HUDEP-2 (cell line): ENCODE results near the gene ODC1.
A peak's percentile ranks its signal among the peaks of the same experiment; 100 is the strongest.
"Not testable (repeated sequence)": the region's sequence is repeated elsewhere in the genome, so short reads cannot be mapped to it uniquely, and the experiment has no call there.

Source experiments
- DNase-seq, 76 experiments: peaks; one replicate each; lab custom pipeline; 2025; ENCODE audit not compliant: unreplicated experiment in 76 of 76; lab: John Stamatoyannopoulos, UW

The ODC1 gene

DNA sequence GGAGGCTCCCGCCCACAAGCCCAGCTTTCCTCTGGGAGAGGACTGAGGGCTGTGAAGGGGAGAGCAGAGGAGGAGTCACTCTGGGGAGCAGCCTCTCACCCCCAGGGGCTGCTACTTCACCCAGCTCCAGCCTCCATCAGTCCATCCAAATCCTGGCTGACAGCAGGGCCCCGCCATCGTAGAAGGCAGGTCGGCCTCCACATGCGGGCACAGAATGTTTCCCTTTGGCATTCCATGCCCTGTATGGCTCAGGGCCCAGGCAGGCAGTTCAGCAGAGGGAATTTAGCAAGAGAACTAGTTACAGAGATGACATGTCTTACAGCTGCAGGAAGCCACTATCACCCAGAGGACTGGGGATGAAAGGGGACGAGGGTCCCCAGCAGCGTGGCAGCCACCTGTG, 6.4 kb upstream of the ODC1 start:
- no peak for DNase-seq

DNA sequence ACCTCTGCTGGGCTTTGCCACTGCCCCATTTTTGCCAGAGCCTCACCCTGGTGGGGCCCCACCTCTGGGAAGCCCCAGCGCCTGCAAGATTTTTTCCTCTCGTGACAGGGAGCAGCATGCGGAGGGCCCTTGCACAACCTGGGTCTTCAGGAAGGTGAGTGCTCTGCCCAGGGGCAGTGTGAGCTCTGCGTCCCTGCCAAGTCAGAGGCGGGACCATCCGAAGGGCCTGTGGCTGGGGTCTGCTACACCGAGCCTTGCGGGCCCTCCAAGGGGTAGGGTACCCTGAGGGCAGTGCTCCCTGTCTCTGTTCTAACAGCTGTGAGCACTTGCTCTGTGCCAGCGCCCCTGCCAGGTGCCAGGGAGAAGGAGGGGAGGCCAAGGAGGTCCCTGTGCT, 5.8 kb upstream of the ODC1 start:
- no peak for DNase-seq

DNA sequence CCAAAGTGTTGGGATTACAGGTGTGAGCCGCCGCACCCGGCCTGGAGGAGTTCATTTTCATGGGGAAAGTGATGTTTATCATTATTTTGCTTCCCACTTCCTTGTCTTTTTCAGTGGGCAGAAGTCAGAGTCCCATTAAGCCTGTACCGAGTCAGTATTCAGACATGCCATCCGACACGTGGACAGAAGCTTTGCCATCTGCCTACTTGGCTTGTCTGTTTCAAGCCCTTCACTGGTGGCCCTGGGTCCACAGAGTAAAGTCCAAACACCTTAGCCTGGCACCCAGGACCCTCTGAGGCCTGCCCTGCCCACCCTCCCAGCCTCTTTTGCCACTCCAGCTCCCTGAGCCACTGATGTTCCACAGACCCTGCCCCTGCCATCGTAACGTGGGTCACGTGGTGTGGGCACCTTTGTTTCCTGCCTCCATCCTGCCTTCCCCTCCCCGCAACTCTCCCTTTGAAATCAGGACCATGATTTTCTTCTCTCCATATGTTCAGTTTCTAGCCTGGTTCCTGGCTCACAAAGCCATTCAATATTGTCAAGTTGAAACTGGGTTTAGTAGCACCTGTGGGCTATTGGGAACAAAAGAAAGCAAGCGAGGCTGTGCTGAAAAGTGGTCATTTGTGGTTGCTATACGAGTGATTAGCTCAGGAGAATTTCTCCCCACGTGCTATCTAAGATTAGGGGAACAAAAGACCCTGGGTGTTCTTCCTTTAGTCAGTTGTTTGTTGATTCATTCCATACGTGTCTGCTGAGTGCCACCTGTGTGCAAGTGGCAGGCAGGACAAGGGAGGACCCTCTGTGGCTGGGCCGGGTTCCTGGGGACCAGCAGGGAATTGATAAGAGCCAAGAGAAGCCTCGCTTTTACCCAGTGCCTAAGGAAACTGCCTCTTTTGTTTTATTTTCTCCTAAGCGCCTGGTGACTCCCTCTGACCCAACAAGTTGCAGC, 5.1 kb upstream of the ODC1 start:
- DNase-seq = peak in 1 of 76 experiments; percentile 11

DNA sequence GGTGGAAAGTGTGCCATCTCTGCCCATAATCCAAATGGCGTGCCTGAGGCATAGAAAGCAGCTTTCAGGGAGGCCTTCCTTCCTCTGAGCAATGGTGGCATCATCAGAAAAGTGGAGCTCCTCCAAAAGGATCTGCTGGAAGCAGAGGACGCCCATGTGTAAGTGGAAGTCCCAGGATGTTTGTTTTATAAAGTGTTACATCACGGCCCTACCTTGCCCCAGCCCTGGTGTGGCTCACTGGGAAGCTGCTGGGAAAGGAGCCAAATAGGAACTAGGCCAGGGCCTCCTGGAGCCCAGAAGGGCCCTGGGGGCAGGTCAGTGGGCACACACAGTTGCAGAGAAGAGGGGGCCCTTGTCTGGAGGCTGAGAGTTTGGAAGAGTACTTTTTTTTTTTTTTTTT, 4.2 kb upstream of the ODC1 start:
- peak in 3 of 76 experiments; percentile 4 to 18 (median 17) for DNase-seq

DNA sequence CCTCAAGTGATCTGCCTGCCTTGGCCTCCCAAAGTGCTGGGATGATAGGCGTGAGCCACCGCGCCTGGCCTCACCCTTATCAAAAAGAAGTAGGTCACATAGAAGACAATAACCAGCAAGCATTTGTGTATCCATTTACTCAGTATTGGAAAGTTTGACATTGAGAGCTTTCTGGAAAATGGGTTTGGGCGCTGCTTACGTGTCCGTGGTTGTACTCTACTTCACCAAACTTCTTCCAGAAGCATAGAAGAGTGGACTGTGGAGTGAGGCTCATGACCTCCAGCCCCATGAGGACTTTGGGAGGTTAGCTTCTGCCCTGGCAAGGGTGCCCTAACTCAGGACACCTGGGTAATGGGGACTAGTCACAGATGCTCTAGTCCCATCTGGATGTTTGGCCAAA, 3.7 kb upstream of the ODC1 start:
- DNase-seq = no peak

DNA sequence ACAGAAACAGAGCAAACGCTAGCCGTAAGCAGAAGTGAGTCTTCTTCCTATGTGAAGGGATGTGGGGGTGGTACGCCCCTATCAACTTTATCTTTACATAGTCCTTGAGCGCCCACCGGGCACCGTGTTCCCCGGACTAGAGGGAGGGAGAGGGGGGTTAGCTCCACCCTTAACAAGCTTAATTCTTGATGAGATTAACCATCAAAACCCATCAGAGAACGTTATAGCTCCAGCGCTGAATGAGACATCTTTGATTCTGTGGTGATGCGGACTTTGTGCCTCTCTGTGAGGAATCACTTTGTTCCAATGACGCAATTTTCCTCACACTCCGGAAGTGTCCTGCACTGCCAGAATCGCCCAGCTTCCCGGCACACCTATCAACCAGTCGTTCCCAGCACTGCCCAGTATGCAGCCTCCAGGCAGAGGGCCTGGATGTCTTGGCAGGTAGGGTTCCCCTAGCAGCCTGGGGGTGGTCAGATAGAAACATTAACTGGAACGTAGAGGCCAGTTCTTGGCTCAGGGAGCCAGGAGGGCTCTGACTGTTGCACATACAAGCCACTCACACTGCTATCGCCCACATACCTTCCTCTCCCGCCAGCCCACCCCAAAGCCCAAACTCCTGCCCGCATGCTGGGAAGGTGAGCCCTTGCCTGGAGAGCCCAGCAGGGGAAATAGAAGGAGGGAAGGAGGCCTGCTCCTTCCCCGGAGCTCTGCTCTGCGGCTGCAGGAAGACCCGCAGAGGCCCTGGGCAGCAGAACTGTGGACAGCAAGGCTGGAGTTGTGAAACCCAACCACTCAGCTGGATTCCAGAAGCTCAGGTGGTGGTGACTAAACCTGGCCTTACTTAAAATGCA, 1.9 kb upstream of the ODC1 start:
- no peak for DNase-seq

DNA sequence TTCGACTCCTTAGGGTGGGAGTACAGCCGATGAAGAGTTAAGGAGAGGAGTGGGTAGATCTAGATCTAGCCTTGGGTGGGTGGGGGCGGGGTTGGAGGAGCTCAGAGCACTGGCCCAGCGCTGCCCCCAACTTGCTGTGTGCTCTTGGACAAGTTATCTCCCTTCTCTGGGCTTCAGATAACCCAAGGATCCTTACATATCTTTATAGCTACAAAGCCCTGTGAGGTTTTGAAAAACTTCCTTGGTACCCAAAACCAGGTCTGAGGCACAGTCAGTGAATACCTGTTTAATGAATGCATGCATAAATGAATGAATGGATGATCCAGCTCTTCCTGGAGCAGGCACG, 1.3 kb upstream of the ODC1 start:
- peak in 17 of 76 experiments; percentile 12 to 52 (median 28) for DNase-seq

DNA sequence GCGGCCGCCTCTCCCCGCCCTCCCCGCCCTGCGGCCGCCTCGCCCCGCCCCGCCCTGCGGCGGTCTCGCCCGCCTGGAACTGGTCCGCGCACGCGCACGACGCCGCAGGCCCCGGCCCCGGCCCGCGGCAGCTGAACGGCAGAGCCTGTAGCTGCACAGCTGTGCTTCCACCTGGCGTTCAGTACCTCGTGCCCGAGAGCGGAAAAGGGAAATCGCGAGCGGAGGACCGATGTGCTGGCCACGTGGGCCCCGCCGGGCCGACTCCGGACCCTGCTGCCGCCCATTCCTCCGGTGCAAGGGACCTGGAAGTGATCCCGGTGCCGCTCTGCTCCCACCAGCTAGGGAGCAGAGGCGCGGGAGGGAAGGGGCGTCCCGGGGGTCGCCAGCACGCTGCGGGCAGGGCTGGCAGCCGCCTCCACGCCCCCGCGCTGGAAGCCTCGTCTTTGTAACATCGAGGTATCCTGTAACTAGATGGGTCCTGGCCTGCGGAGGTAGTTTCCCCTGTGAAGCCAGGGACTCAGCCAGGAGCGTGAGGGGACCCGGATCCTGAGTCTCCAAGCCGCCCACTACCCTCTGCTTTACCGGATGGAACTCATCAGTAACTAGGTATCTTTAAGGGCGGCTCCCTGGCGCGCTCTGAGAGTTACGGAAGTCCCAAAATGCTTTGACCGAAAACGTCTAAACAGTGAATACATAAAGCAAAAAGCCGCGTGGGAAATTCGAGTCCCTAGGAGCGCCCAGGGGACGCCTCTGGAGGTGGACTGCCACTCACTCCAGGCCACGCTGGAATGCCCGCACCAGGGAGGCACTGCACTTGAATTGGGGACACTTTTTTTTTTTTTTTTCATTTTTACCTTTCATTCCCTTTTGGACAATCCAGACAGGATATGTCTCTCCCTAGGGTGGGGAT, 704 bp upstream of the ODC1 start:
- peak in 72 of 76 experiments; percentile 55 to 99 (median 95) for DNase-seq

DNA sequence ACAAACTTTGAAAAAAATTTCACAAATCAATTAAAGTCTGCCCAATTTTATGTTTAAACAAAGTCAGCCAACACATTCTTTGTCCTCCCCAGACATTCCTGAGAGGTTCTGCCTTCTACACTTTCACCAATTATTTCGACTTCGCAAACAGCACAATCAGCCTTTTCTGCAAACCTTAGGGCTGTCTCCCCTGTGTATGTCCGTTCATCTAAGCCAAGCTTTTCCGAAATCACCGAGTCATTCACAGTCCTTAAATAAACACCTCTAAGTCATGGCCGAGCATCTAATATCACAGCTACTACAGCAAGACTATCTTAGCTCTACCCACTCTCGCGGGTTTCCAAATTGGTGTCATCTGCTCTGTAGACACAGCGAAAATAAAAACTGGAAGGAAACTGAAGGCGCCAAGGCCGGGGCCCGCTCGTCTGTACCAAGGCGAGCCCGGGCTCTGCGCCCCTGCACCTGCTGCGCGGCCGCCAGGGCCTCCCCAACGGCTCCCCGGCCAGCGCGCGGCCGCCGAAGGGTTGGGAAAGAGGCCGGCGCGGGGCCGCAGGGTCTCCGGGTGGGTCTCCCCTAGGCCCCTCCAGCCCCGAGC, 730 bp downstream of the ODC1 start:
- DNase-seq = peak in 10 of 76 experiments; percentile 12 to 60 (median 36)

DNA sequence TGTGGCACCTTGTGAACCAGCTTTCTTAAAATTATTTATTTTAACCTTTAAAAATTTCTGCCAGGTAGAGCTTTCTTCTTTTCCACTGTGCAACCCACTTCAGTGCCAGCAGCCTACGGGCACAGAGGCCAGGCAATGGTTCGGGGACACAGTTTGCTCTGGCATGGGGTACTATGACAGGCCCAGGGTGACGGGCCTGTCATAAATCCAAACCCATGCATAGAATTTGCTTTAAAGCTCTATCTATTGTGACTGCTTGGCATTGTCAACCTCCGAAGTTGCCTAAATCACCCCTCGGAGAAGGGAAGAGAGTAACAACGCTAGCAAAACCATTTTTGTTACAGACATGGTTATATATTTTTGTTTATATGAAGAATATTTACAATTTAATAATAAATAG, 1.5 kb downstream of the ODC1 start:
- DNase-seq = no peak

DNA sequence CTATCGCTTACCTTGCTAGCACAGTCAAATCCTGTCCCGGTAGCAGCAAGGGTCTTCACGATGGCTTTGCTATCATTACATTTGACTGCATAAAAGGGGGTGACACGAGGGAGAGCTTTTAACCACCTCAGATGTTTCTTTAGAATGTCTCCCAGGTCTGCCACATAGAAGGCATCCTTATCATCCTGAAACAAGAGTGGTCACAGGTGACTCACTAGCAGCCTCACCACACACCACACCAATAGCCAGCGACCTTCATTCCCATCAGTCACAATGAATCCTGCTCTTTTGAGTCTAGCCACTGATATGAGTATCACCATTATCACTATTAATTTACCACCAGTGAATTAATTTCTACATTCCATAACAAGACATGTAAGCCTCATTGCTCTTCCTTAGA, 3.7 kb downstream of the ODC1 start:
- DNase-seq = no peak

DNA sequence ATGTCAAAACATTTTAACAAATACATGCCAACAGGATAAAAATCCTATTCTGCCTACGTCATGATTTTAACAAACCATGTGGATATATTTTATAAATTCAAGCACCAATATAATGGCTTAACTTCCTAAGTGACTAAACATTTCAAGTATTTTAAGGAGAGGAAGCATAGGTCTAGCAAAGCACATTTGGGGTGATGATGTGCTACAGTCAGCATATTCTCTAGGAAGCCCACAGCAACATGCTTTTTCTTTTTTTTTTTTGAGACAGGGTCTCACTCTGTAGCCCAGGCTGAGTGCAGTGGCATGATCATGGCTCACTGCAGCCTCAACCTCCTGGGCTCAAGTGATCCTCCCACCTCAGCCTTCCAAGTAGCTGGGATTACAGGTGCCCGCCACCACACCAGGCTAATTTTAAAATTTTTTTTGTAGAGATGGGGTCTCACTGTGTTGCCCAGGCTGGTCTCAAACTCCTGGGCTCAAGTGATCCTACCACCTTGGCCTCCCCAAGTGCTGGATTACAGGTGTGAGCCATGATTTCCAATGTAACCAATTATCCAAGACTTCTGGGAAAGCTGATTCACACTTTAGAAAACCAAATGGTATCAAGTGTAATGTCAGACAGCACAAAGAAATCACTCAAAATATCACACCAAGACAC, 5.5 kb downstream of the ODC1 start:
- DNase-seq = not testable (repeated sequence)

DNA sequence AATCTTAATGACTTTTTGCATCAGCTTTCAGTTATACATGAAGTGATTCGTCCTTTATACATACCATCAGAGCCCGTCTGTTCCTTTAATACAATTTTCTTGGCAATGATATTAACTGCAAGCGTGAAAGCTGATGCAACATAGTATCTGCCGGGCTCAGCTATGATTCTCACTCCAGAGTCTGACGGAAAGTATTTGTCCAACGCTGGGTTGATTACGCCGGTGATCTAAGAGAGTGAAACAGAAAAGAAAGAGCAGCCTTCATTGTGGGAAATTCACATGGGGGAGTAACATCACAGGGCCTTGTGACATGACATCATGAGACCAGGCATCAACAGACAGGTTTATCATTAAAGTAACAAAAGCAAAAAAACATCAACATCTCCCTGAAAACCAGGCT, 6.2 kb downstream of the ODC1 start:
- DNase-seq = no peak

DNA sequence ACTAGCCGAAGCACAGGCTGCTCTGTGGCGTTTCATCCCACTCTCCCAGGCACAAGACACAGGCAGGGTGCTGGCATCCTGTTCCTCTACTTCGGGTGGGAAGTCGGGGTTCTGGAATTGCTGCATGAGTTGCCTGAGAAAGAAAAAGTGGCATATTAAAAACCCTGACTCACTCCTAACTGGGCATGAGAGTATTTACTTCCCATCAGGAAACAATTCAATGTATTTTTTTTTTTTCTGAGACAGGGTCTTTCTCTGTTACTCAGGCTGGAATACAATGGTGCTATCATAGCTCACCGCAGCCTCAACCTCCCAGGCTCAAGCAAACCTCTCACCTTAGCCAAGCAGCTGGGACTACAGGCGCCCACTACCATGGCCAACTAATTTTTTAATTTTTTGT, 7.4 kb downstream of the ODC1 start:
- DNase-seq = no peak

DNA sequence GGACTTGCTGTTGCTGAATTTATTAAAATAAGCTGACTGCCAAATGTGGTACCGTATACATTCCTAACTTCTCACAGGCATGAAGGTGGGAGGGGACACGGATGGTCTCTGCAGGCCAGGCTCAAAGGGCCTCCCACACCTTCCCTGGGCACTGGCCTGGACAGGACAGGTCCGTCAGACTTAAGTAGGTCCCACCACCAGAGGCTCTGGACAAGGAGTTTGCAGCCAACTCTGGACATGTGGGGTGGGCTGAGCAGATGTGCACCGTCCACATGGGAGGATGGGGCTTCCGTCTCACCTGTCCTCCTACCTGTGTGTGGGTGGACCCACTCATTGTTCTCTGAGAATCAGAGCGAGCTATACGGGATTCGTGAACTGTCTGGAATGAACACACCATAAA, 8.2 kb downstream of the ODC1 start:
- DNase-seq = no peak

DNA sequence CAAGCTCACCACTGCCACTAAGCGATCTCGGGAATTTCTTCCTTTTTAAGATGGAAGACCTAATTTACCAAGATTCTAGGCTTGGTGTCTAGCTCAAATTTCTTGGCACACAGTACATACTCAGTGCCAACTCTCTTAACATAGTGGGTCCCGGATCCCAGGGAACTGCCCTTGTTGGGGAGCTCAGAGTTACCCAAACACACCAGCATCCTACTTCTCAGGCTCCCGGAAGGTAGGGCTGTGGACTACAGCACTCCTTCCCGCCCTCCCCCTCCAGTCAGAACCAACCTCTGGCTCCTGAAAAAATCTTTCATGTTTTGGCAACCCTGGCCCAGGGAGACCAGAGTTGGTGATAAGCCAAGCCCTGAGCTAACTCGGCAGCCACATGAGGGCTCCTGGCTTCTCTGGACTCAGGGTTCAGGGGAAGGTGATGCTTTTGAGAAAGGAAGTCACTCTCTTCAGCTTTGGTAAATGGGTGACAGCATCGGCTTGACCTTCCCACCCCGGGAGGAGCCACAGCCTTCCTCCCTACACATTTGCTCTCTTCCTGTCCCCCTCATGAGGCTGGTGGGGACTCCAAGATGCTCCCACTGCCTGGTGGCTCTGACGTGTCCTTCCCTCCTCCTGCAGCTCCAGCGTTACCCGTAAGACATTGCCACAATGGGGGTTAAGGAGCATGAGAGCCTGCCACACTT, 8.8 kb downstream of the ODC1 start:
- DNase-seq = peak in 2 of 76 experiments; percentile 26 to 34

DNA sequence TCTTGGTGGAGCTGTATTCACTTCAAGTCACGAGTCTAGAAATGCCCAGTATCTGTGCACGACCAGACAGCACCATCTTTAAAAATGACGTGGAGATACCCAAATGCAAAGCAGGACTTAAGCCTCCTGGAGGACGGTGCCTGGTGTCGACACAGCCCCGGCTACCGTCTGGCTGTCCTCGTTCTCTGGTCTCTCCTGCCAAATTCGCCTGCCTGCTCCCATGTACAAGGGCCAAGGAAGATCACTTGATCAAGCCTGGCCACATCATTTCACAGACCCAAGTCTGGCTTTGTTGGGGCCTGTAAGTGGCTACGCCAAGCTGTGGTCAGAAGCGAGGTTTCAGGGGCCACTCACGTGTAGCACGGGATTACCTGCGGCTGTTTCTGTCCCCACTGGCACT, 9.4 kb downstream of the ODC1 start:
- no peak for DNase-seq

DNA sequence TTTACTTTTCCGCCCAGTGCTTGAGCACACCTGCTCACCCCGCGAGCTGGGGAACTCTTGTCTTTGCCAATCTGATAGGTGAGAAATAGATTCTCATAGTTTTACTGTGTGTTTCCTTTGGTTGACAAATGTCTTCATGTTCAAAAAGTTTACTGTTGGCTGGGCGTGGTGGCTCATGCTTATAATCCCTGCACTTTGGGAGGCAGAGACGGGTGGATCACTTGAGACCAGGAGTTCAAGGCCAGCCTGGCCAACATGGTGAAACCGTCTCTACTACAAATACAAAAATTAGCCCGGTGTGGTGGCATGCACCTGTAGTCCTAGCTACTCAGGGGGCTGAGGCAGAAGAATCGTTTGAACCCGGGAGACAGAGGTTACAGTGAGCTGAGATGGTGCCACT, 10.3 kb downstream of the ODC1 start:
- no peak for DNase-seq

DNA sequence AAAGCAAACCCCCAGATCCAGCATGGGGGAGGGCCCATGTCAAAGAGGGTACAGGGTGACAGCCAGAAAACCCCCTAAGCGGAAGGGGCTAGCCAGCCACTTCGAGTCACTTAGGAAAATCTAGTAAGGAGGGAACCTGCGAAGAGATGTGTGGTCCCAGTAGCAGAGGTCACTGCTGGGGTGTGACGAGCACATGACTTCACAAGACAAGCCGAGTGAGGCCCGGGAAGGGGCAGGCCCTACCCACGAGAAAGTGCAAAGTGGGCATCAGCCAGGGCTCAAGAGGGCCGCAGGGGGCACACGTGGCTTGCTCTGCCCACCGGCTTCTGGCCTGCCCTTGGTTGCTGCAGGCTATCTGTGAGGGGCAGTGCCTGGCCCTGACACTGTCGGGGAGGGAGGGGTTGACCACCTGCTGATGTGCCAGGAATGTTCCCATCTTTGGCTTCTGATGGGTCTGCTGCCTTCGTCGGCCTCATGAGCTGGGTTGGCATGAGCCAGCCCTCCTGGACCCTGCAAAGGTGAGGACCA, 11.5 kb downstream of the ODC1 start:
- no peak for DNase-seq
